Measurements from ENCODE around the gene XRRA1.
"Not testable (repeated sequence)": the region's sequence is repeated elsewhere in the genome, so short reads cannot be mapped to it uniquely, and the experiment has no call there.

The XRRA1 gene

GRCh38 chr11:74839446-74839845 lies 109.4 kb downstream of the XRRA1 start:
- no peak overlapping the region for H3K4me3 ChIP-seq (ENCODE audit: low read depth, low read length)

- H3K4me3 ChIP-seq (ENCODE audit: low read depth, low read length), result no peak overlapping the region
Measured at GRCh38 chr11:74838188-74838587, 110.7 kb downstream of the XRRA1 start.

GRCh38 chr11:74837191-74837590 lies 111.7 kb downstream of the XRRA1 start:
- H3K4me3 ChIP-seq (ENCODE audit: low read depth, low read length), result no peak overlapping the region

- no peak overlapping the region for H3K4me3 ChIP-seq (ENCODE audit: low read depth, low read length)
Measured at GRCh38 chr11:74826901-74827300, 122.0 kb downstream of the XRRA1 start.

GRCh38 chr11:74825596-74825995 lies 123.3 kb downstream of the XRRA1 start:
- H3K4me3 ChIP-seq (ENCODE audit: low read depth, low read length), result not testable (repeated sequence)

- no peak overlapping the region for H3K4me3 ChIP-seq (ENCODE audit: low read depth, low read length)
Measured at GRCh38 chr11:74824285-74824982, 124.5 kb downstream of the XRRA1 start.

GRCh38 chr11:74822170-74822569 lies 126.7 kb downstream of the XRRA1 start:
- no peak overlapping the region for H3K4me3 ChIP-seq (ENCODE audit: low read depth, low read length)

- H3K4me3 ChIP-seq (ENCODE audit: low read depth, low read length), result no peak overlapping the region
Measured at GRCh38 chr11:74820763-74821162, 128.1 kb downstream of the XRRA1 start.

GRCh38 chr11:74819400-74819799 lies 129.5 kb downstream of the XRRA1 start:
- no peak overlapping the region for H3K4me3 ChIP-seq (ENCODE audit: low read depth, low read length)

- H3K4me3 ChIP-seq (ENCODE audit: low read depth, low read length), result no peak overlapping the region
Measured at GRCh38 chr11:74818283-74818946, 130.5 kb downstream of the XRRA1 start.

- no peak overlapping the region for H3K4me3 ChIP-seq (ENCODE audit: low read depth, low read length)
Measured at GRCh38 chr11:74816664-74817063, 132.2 kb downstream of the XRRA1 start.

GRCh38 chr11:74815966-74816365 lies 132.9 kb downstream of the XRRA1 start:
- H3K4me3 ChIP-seq (ENCODE audit: low read depth, low read length), result no peak overlapping the region

- no peak overlapping the region for H3K4me3 ChIP-seq (ENCODE audit: low read depth, low read length)
Measured at GRCh38 chr11:74809801-74810200, 139.1 kb downstream of the XRRA1 start.

GRCh38 chr11:74806267-74806666 lies 142.6 kb downstream of the XRRA1 start:
- no peak overlapping the region for H3K4me3 ChIP-seq (ENCODE audit: low read depth, low read length)

GRCh38 chr11:74791333-74792100 lies 157.4 kb downstream of the XRRA1 start:
- no peak overlapping the region for H3K4me3 ChIP-seq (ENCODE audit: low read depth, low read length)
